H1 (cell line): ENCODE results near the gene XK.

Experiments
- CEBPB ChIP-seq: IDR thresholded peaks from 2 replicates; pipeline ENCODE4 v1.6.1; 2012; ENCODE audit warnings: low read depth, low read length
- EZH2 ChIP-seq: fragments of 200-600 bp; sonication (generic); IDR thresholded peaks from 2 replicates; pipeline ENCODE4 v1.7.1; 2012; ENCODE audit warnings: low read depth, mild to moderate bottlenecking, moderate library complexity, low read length, inconsistent platforms; ENCODE audit not compliant: severe bottlenecking
- HDAC2 ChIP-seq, 2 experiments: fragments of 300-600 bp in 1 of 2; sonication (generic) in 1 of 2; IDR thresholded peaks; 2 replicates each; pipeline ENCODE4 v1.6.1; 2011 to 2012; ENCODE audit warnings: low read depth in 2 of 2, low read length in 2 of 2, mild to moderate bottlenecking in 2 of 2, moderate library complexity in 2 of 2, borderline replicate concordance in 1 of 2, inconsistent platforms in 1 of 2
- JUND ChIP-seq: IDR thresholded peaks from 2 replicates; pipeline ENCODE4 v1.6.1; 2011; ENCODE audit warnings: mild to moderate bottlenecking, improper control_type of control experiment, low read length
- KDM1A ChIP-seq: fragments of 200-600, 300-600 bp; sonication (generic); IDR thresholded peaks from 2 replicates; pipeline ENCODE4 v1.7.1; 2016; ENCODE audit warnings: mild to moderate bottlenecking, low read length, borderline replicate concordance
- SIX5 ChIP-seq: IDR thresholded peaks from 2 replicates; pipeline ENCODE4 v1.6.1; 2011; ENCODE audit warnings: mild to moderate bottlenecking, low read depth, low read length
- TF ChIP-seq, protein P1 (sequence below), 3 experiments: IDR thresholded peaks; 1 replicate in 2 of 3; 2 replicates in 1 of 3; pipeline versions ENCODE4 v1.5.1 to v1.6.1; 2011; ENCODE audit warnings: low read length in 3 of 3, mild to moderate bottlenecking in 3 of 3, inconsistent platforms in 2 of 3, low read depth in 1 of 3, moderate library complexity in 1 of 3; ENCODE audit not compliant: insufficient read depth in 1 of 3; ENCODE audit errors: control extremely low read depth in 1 of 3
- TF ChIP-seq, protein P2 (sequence below): IDR thresholded peaks from 2 replicates; pipeline ENCODE4 v1.6.1; 2011; ENCODE audit warnings: low read length, improper control_type of control experiment
- TF ChIP-seq, protein P3 (sequence below): IDR thresholded peaks from 2 replicates; pipeline ENCODE4 v1.6.1; 2012; ENCODE audit warnings: inconsistent platforms

- TF ChIP-seq SIX5 (no peak), HDAC2 (IDR thresholded peaks at IDR 0.05; ENCODE audit: borderline replicate concordance in 1 of 2, low read depth in 2 of 2, low read length in 2 of 2) (no peak), EZH2 (no peak), CEBPB (no peak), JUND (no peak), KDM1A (no peak)
- TF ChIP-seq, protein P1, sequence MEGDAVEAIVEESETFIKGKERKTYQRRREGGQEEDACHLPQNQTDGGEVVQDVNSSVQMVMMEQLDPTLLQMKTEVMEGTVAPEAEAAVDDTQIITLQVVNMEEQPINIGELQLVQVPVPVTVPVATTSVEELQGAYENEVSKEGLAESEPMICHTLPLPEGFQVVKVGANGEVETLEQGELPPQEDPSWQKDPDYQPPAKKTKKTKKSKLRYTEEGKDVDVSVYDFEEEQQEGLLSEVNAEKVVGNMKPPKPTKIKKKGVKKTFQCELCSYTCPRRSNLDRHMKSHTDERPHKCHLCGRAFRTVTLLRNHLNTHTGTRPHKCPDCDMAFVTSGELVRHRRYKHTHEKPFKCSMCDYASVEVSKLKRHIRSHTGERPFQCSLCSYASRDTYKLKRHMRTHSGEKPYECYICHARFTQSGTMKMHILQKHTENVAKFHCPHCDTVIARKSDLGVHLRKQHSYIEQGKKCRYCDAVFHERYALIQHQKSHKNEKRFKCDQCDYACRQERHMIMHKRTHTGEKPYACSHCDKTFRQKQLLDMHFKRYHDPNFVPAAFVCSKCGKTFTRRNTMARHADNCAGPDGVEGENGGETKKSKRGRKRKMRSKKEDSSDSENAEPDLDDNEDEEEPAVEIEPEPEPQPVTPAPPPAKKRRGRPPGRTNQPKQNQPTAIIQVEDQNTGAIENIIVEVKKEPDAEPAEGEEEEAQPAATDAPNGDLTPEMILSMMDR (IDR thresholded peaks at IDR 0.05; ENCODE audit: control extremely low read depth in 1 of 3, insufficient read depth in 1 of 3, low read depth in 1 of 3, low read length in 3 of 3), result no peak
- TF ChIP-seq, protein P2, sequence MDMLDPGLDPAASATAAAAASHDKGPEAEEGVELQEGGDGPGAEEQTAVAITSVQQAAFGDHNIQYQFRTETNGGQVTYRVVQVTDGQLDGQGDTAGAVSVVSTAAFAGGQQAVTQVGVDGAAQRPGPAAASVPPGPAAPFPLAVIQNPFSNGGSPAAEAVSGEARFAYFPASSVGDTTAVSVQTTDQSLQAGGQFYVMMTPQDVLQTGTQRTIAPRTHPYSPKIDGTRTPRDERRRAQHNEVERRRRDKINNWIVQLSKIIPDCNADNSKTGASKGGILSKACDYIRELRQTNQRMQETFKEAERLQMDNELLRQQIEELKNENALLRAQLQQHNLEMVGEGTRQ, result no peak
- TF ChIP-seq, protein P3, sequence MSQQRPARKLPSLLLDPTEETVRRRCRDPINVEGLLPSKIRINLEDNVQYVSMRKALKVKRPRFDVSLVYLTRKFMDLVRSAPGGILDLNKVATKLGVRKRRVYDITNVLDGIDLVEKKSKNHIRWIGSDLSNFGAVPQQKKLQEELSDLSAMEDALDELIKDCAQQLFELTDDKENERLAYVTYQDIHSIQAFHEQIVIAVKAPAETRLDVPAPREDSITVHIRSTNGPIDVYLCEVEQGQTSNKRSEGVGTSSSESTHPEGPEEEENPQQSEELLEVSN, result no peak
These were observed 1.4 kb downstream of the XK start for GRCh38 chrX:37686996-37687395.
